Fibroblast of pulmonary artery (primary cell): ENCODE measurements around the gene IKBIP.

ENCODE experiments used
- DNase-seq: peaks from one replicate; pipeline ENCODE4 v3.0.0-alpha.2; 2010; ENCODE audit warnings: low read depth
- H3K4me3 ChIP-seq: replicated peaks from 2 replicates; pipeline ENCODE4 v1.5.1; 2011; ENCODE audit warnings: low read depth, mild to moderate bottlenecking, control low read depth, low read length, moderate library complexity
- TF ChIP-seq, protein P1 (sequence below): IDR thresholded peaks from 2 replicates; pipeline ENCODE4 v1.5.1; 2011; ENCODE audit warnings: mild to moderate bottlenecking, control low read depth, low read length, inconsistent platforms; ENCODE audit errors: missing control alignments

IKBIP gene

DNA sequence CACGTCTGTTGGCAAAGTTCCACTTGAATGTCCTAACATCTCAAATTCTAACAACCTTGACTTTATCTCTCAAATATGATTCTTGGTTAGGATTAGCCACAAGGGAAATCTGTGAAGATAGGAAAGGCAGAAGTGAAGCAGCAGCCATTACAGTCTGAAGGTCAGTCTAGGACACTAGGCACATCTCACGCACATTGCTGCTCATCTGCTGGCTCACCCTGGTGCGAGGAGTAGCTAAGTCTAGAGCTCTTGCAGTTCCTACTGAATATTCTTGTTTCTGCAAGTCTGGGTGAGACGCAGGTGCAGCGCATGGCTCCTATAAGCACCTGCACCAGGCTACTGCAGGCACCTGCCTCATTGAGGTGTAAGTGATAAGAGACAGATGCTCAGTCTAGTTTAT lies 57.5 kb downstream of the IKBIP start:
- TF ChIP-seq, protein P1, sequence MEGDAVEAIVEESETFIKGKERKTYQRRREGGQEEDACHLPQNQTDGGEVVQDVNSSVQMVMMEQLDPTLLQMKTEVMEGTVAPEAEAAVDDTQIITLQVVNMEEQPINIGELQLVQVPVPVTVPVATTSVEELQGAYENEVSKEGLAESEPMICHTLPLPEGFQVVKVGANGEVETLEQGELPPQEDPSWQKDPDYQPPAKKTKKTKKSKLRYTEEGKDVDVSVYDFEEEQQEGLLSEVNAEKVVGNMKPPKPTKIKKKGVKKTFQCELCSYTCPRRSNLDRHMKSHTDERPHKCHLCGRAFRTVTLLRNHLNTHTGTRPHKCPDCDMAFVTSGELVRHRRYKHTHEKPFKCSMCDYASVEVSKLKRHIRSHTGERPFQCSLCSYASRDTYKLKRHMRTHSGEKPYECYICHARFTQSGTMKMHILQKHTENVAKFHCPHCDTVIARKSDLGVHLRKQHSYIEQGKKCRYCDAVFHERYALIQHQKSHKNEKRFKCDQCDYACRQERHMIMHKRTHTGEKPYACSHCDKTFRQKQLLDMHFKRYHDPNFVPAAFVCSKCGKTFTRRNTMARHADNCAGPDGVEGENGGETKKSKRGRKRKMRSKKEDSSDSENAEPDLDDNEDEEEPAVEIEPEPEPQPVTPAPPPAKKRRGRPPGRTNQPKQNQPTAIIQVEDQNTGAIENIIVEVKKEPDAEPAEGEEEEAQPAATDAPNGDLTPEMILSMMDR = no peak

DNA sequence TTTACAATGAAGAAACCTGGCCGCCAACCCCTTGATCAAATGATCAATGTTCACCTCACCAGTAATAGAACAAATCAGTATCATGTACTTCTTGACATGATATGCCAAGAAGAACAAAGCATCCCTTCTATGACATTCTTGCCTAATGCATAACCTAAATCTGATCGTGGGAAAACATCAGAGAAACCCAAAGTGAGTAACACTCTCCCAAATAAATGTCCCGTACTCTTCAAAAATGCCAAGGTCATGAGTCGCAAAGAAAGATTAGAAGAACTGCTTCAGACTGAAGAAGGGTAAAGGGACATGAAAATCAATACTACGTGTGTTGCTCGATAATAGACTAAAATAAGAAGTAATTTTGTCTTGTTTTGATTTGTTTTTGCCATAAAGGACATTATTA lies 62.5 kb downstream of the IKBIP start:
- peak; percentile 34 for DNase-seq
- TF ChIP-seq, protein P1 = no peak
- H3K4me3 ChIP-seq = no peak overlapping the region

More for the DNA sequence above, 57.5 kb downstream of the IKBIP start:
- DNase-seq = no peak
- H3K4me3 ChIP-seq = no peak overlapping the region

DNA sequence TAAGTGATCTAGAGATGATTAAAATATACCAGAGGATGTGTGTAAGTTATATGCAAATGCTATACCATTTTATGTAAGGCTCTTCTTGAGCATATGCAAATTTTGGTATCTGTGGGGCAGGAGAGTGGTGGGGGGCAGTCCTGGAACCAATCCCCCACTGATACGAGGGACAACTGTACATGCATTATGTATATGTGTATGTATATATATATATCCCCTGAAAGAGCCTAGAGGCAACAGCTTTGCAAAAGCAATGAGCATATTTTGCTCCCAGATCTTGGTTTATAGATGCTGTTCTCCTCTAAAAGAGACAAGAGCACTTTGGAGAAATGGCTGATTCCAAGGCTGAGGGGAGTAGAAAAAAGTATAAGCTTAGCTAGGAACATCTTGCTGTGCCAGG lies 63.5 kb downstream of the IKBIP start:
- TF ChIP-seq, protein P1 = no peak
- no peak for DNase-seq

DNA sequence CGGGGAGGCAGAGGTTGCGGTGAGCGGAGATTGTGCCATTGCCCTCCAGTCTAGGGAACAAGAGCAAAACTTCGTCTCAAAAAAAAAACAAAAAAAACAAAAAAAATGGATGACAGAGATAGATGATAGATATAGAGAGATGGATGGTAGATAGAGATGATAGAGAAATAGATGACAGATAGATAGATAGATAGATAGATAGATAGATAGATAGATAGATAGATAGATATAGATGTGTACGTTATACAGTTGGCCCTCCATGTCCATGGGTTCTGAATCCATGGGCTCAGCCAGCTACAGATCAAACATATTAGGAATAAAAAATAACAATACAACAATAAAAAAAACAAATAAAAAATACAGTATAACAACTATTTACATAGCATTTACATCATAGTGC lies 63.9 kb downstream of the IKBIP start:
- no peak overlapping the region for H3K4me3 ChIP-seq
- TF ChIP-seq, protein P1 = no peak
- no peak for DNase-seq

More for the DNA sequence above, 63.5 kb downstream of the IKBIP start:
- no peak overlapping the region for H3K4me3 ChIP-seq

DNA sequence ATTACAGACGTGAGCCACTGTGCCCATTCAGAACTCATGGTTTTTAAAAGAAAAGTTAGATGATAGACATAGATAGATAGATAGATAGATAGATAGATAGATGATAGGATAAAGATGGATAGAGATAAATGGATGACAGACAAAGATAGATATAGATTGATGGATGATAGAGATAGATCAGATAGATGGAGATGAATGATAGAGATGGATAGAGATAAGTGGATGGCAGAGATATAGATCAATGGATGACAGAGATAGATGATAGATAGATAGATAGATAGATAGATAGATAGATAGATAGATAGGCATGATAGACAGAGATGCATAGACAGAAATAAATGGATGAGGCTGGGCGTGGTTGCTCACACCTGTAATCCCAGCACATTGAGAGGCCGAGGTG lies 64.8 kb downstream of the IKBIP start:
- TF ChIP-seq, protein P1 = no peak
- no peak overlapping the region for H3K4me3 ChIP-seq
- no peak for DNase-seq

DNA sequence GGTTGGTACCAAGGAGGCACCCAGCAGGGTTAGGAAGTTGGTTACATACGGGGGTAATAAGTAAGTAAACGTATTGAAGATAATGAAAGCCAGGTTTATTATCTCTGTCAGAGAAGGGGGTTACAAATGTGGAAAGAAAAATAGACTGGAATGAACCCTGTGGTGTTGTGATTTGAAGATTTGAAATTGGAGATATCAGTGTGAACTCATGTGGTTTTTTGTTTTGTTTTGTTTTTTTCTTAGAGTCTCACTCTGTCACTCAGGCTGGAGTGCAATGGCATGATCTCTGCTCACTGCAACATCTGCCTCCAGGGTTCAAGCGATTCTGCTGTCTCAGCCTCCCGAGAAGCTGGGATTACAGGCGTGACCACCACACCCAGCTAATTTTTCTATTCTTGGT lies 65.2 kb downstream of the IKBIP start:
- no peak overlapping the region for H3K4me3 ChIP-seq
- TF ChIP-seq, protein P1 = no peak
- DNase-seq = no peak

DNA sequence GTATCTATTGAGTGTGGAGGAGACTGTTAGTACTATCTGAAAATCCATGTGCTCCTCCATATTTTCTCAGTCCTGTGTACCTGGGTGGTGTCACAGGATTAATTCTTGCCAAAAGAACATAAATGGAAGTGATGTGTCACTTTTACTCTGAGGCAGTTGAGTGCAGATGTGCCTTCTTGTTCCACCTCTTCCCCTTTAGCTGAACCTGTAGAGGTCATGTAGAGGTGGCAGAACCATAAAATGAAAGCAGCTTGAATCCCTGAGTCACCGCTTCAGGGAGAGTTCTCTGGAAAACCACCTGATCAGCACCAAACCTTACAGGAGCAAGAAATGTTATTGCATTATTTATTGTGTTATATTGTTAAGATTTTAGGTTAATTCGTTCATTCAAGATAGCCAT lies 65.8 kb downstream of the IKBIP start:
- TF ChIP-seq, protein P1 = no peak
- no peak for DNase-seq
- no peak overlapping the region for H3K4me3 ChIP-seq
